Fibroblast of lung (primary cell): ENCODE data around the gene OPA3.

ENCODE experiments used
- CTCF ChIP-seq, 2 donors: IDR thresholded peaks in 1 of 2; conservative IDR thresholded peaks in 1 of 2; 1 replicate in 1 of 2; 2 replicates in 1 of 2; pipeline ENCODE4 v1.5.1; 2011 to 2012; ENCODE audit warnings: low read length in 2 of 2, control low read depth in 1 of 2, inconsistent platforms in 1 of 2, low read depth in 1 of 2, mild to moderate bottlenecking in 1 of 2
- EZH2 ChIP-seq: IDR thresholded peaks from 2 replicates; pipeline ENCODE4 v1.5.1; 2012; ENCODE audit warnings: low read length, control low read depth, mild to moderate bottlenecking; ENCODE audit errors: missing control alignments

- TF ChIP-seq CTCF (conservative IDR thresholded peaks at IDR 0.05 in 1 of 2, IDR thresholded peaks at IDR 0.05 in 1 of 2; ENCODE audit: low read depth in 1 of 2, low read length in 2 of 2) (no peak), EZH2 (no peak)
Measured at GRCh38 chr19:45584332-45585157, at the start of gene OPA3.
